B cell (primary cell): Measurements from ENCODE around the gene RAB10. TPM values are rescaled to one million over a fixed set of nuclear protein-coding genes. Genes with fewer than 3 reads are reported as not detected.

ENCODE experiments used
- ATAC-seq: fragments of 200-7000 bp; cut with Tn5 transposase; one replicate; pipeline ENCODE4 v1.10.0; 2021; ENCODE audit warnings: low read depth, mild to moderate bottlenecking, moderate number of reproducible peaks, moderate library complexity
- CTCF ChIA-PET: fragments of 350-600 bp; sonication (Branson Sonifier 250); formaldehyde crosslinking; loops from one replicate; lab custom pipeline; 2021; ENCODE audit warnings: antibody characterized with exemption, inconsistent platforms; lab: Charles Lee
- POLR2A ChIA-PET: fragments of 350-600 bp; sonication (Branson Sonifier 250); formaldehyde crosslinking; loops from one replicate; lab custom pipeline; 2021; ENCODE audit warnings: antibody characterized with exemption; lab: Charles Lee
- DNase-seq: peaks from one replicate; pipeline ENCODE4 v3.0.0; 2013
- H2AFZ ChIP-seq: 2 replicates; pipeline ENCODE4 v1.6.1; 2012; ENCODE audit warnings: mild to moderate bottlenecking, low read depth, low read length; ENCODE audit not compliant: insufficient read depth, poor library complexity, severe bottlenecking
- H3K27ac ChIP-seq, 2 donors: 1 replicate in 1 of 2; 2 replicates in 1 of 2; pipeline ENCODE4 v1.5.1; 2012 to 2013; ENCODE audit warnings: low read length in 2 of 2, mild to moderate bottlenecking in 2 of 2, moderate library complexity in 1 of 2
- H3K27me3 ChIP-seq, 4 experiments: fragments of 200-600 bp in 1 of 4; sonication (generic) in 1 of 4; replicated peaks in 1 of 4; 1 replicate in 2 of 4; 2 replicates in 2 of 4; pipeline versions ENCODE4 v1.6.1 to v1.7.0; 2013 to 2016; ENCODE audit warnings: low read length in 3 of 4, mild to moderate bottlenecking in 2 of 4, mixed read lengths in 1 of 4, moderate library complexity in 1 of 4; ENCODE audit not compliant: insufficient read depth in 4 of 4, control insufficient read depth in 3 of 4; ENCODE audit errors: control extremely low read depth in 1 of 4
- H3K36me3 ChIP-seq, 2 experiments: replicated peaks in 1 of 2; 1 replicate in 1 of 2; 2 replicates in 1 of 2; pipeline versions ENCODE4 v1.6.1 to v1.7.1; 2013; ENCODE audit warnings: low read length in 1 of 2; ENCODE audit not compliant: insufficient read depth in 2 of 2, control insufficient read depth in 1 of 2; ENCODE audit errors: control extremely low read depth in 1 of 2, extremely low read depth in 1 of 2
- H3K4me1 ChIP-seq, 2 donors: fragments of 200-600 bp in 1 of 2; sonication (generic) in 1 of 2; 1 replicate in 1 of 2; 2 replicates in 1 of 2; pipeline versions ENCODE4 v1.5.1 to v1.6.1; 2013 to 2017; ENCODE audit warnings: low read length in 2 of 2; ENCODE audit not compliant: control insufficient read depth in 2 of 2, insufficient read depth in 2 of 2
- H3K4me2 ChIP-seq: replicated peaks from 2 replicates; pipeline ENCODE3; 2012; ENCODE audit warnings: mild to moderate bottlenecking, low read depth, low read length; ENCODE audit not compliant: poor library complexity, severe bottlenecking
- H3K4me3 ChIP-seq, 5 experiments: fragments of 200-600 bp in 1 of 5; sonication (generic) in 1 of 5; 1 replicate in 3 of 5; 2 replicates in 2 of 5; pipeline versions ENCODE4 v1.5.1 to v1.7.0; 2011 to 2016; ENCODE audit warnings: low read length in 4 of 5, mild to moderate bottlenecking in 4 of 5, low read depth in 2 of 5, control low read depth in 1 of 5, moderate library complexity in 1 of 5; ENCODE audit not compliant: insufficient read depth in 1 of 5; ENCODE audit errors: control extremely low read depth in 1 of 5, extremely low read depth in 1 of 5
- H3K79me2 ChIP-seq: fragments of 200-600 bp; sonication (generic); one replicate; pipeline ENCODE4 v1.6.0; 2016; ENCODE audit warnings: low read length; ENCODE audit not compliant: control insufficient read depth, insufficient read depth
- H3K9ac ChIP-seq: fragments of 200-600 bp; sonication (generic); 2 replicates; pipeline ENCODE4 v1.6.1; 2017; ENCODE audit warnings: mild to moderate bottlenecking, low read length, moderate library complexity
- H3K9me3 ChIP-seq, 3 donors: one replicate each; pipeline versions ENCODE4 v1.6.1 to v1.7.1; 2013; ENCODE audit warnings: low read length in 2 of 3; ENCODE audit not compliant: control insufficient read depth in 2 of 3, insufficient read depth in 1 of 3; ENCODE audit errors: control extremely low read depth in 1 of 3
- H4K20me1 ChIP-seq: 2 replicates; pipeline ENCODE4 v1.6.0; 2012; ENCODE audit warnings: mild to moderate bottlenecking, low read length; ENCODE audit not compliant: insufficient read depth, control insufficient read depth, poor library complexity, severe bottlenecking
- H3K27ac Mint-ChIP-seq: one replicate; pipeline ENCODE4 v1.8.0; 2021; ENCODE audit warnings: mixed read lengths
- H3K27me3 Mint-ChIP-seq: one replicate; pipeline ENCODE4 v1.8.0; 2021; ENCODE audit warnings: mixed read lengths
- H3K4me1 Mint-ChIP-seq: one replicate; pipeline ENCODE4 v1.8.0; 2021; ENCODE audit warnings: mixed read lengths
- H3K4me3 Mint-ChIP-seq: one replicate; pipeline ENCODE4 v1.8.0; 2021; ENCODE audit warnings: mixed read lengths
- H3K9me3 Mint-ChIP-seq: one replicate; pipeline ENCODE4 v1.8.0; 2022; ENCODE audit warnings: mixed read lengths; ENCODE audit not compliant: insufficient read depth
- CTCF ChIP-seq: fragments of 200-600 bp; IDR thresholded peaks from one replicate; pipeline ENCODE4 v1.8.0; 2022; ENCODE audit warnings: antibody characterized with exemption, mild to moderate bottlenecking
- EZH2 ChIP-seq: IDR thresholded peaks from 2 replicates; pipeline ENCODE4 v1.6.1; 2012; ENCODE audit warnings: borderline replicate concordance, low read depth, mild to moderate bottlenecking, moderate library complexity, low read length; ENCODE audit not compliant: insufficient read depth, poor library complexity, severe bottlenecking
- WGBS: methylation state at CpG from one replicate; pipeline ENCODE4 v1.1.5; 2013; ENCODE audit warnings: missing lambda C conversion rate; ENCODE audit not compliant: insufficient coverage; 5-methylcytosine and 5-hydroxymethylcytosine counted together
- intact Hi-C: fragments of 100-400 bp; cut with micrococcal nuclease; formaldehyde crosslinking; loops from one replicate; pipeline ENCODE4 v1.10.0; 2022
- polyA plus RNA-seq: library from polyadenylated mRNA; depleted of rRNA; stranded (reverse); fragments of >200 nt; gene quantifications from 2 replicates; pipeline ENCODE4 v1.2.3, GENCODE V29; 2012
- total RNA-seq, 2 donors: library from RNA; stranded (reverse); fragments of 120-200 nt in 1 of 2; gene quantifications; 1 replicate in 1 of 2; 2 replicates in 1 of 2; pipeline versions ENCODE4 v1.2.3 to v1.2.4, GENCODE V29; 2013 to 2022

Gene RAB10
- total and polyA plus RNA-seq, 2 donors (not counting 1 experiment from before 2014, with no cell fraction given) = 21.7 to 66.7 TPM

- intact Hi-C loops = no loop called here
- Mint-ChIP-seq H3K27me3 (no peaks in the 10 kb centered on the region), H3K4me3 (no peak overlapping the region), H3K9me3 (no peaks in the 10 kb centered on the region), H3K27ac (no peak overlapping the region), H3K4me1 (peaks cover 22% of the 10 kb centered on the region)
- H4K20me1 ChIP-seq = peaks cover 65% of the 10 kb centered on the region
- ChIA-PET POLR2A (no interaction called here), CTCF (no interaction called here)
- peaks cover 5 to 9% of the 10 kb centered on the region in 2 experiments for H3K36me3 ChIP-seq
- no peak overlapping the region for H2AFZ ChIP-seq
- no peak for DNase-seq
- ATAC-seq = no peak
- H3K27ac ChIP-seq = no peak overlapping the region
- peaks cover 95% of the 10 kb centered on the region for H3K79me2 ChIP-seq
- TF ChIP-seq EZH2 (no peak), CTCF (no peak)
- no peaks in the 10 kb centered on the region for H3K9me3 ChIP-seq
- H3K4me2 ChIP-seq = no peak overlapping the region
- WGBS = no CpG with 5 or more reads among the region's 3 CpGs
- no peaks in the 10 kb centered on the region for H3K27me3 ChIP-seq
- no peak overlapping the region for H3K4me3 ChIP-seq
- H3K9ac ChIP-seq = no peak overlapping the region
- no peaks in the 10 kb centered on the region for H3K4me1 ChIP-seq
Observed at GRCh38 chr2:26059542-26059941, 25.7 kb downstream of the RAB10 start.

GRCh38 chr2:26061539-26061938 lies 27.7 kb downstream of the RAB10 start:
- Histone ChIP-seq H3K4me2 (no peak overlapping the region), H2AFZ (no peak overlapping the region), H3K9me3 (no peaks in the 10 kb centered on the region), H3K36me3 (peaks cover 5 to 18% of the 10 kb centered on the region in 2 experiments), H4K20me1 (peaks cover 62% of the 10 kb centered on the region), H3K27me3 (no peaks in the 10 kb centered on the region), H3K4me1 (no peaks in the 10 kb centered on the region), H3K79me2 (peaks cover 93% of the 10 kb centered on the region), H3K27ac (no peak overlapping the region), H3K9ac (no peak overlapping the region), H3K4me3 (no peak overlapping the region)
- Mint-ChIP-seq H3K4me3 (no peak overlapping the region), H3K27ac (no peak overlapping the region), H3K9me3 (no peaks in the 10 kb centered on the region), H3K27me3 (no peaks in the 10 kb centered on the region), H3K4me1 (peaks cover 23% of the 10 kb centered on the region)
- no peak for DNase-seq
- CTCF ChIA-PET = interaction anchor here (1.1 to 2.3 kb wide), 2 partner anchors 11 to 111 kb away, joined by 3 to 7 read pairs; no protein-coding TSS in a partner anchor
- no peak for TF ChIP-seq CTCF
- no peak for TF ChIP-seq EZH2
- intact Hi-C loops = no loop called here
- ATAC-seq = no peak
- POLR2A ChIA-PET = no interaction called here
- WGBS = 75% methylated on average over 4 of the region's 7 CpGs
